GM23338 (cell line): Measurements from ENCODE around the gene CXCR1. TPM values are rescaled to one million over a fixed set of nuclear protein-coding genes. Genes with fewer than 3 reads are reported as not detected.

ENCODE experiments used
- EZH2 ChIP-seq: fragments of 200-600 bp; sonication (generic); IDR thresholded peaks from one replicate; pipeline ENCODE4 v1.8.0; 2017; ENCODE audit warnings: antibody characterized with exemption, mild to moderate bottlenecking, low read depth; ENCODE audit not compliant: unreplicated experiment
- POLR2AphosphoS5 ChIP-seq: IDR thresholded peaks from 2 replicates; pipeline ENCODE4 v1.6.1; 2016; ENCODE audit warnings: antibody characterized with exemption, low read depth
- REST ChIP-seq: IDR thresholded peaks from one replicate; pipeline ENCODE4 v1.6.1; 2018; ENCODE audit warnings: antibody characterized with exemption; ENCODE audit not compliant: unreplicated experiment
- STAT1 ChIP-seq: IDR thresholded peaks from one replicate; pipeline ENCODE4 v1.6.1; 2016; ENCODE audit warnings: antibody characterized with exemption; ENCODE audit not compliant: unreplicated experiment
- polyA plus RNA-seq: library from polyadenylated mRNA; unstranded; fragments of >200 nt; fragmentation: Nextera tagmentation; extraction: Ambion mirVana; gene quantifications from 2 replicates; pipeline ENCODE4 v1.2.1, GENCODE V29; 2016
- total RNA-seq: library from RNA; depleted of rRNA; stranded (reverse); fragments of >200 nt; shearing (Covaris generic); gene quantifications from 2 replicates; pipeline ENCODE4 v1.2.3, GENCODE V29; 2014
- TF ChIP-seq, protein P1 (sequence below): fragments of 250-450 bp; sonication (Bioruptor Pico); IDR thresholded peaks from 2 replicates; pipeline ENCODE4 v1.5.0; 2020; ENCODE audit warnings: mild to moderate bottlenecking, moderate library complexity
- TF ChIP-seq, protein P2 (sequence below): IDR thresholded peaks from 2 replicates; pipeline ENCODE4 v1.6.1; 2016; ENCODE audit warnings: antibody characterized with exemption

CXCR1 gene
- total and polyA plus RNA-seq, 2 experiments from 2014 or later, result not detected

GRCh38 chr2:218187296-218188015 lies 20.7 kb upstream of the CXCR1 start (continued):
- TF ChIP-seq, protein P1, sequence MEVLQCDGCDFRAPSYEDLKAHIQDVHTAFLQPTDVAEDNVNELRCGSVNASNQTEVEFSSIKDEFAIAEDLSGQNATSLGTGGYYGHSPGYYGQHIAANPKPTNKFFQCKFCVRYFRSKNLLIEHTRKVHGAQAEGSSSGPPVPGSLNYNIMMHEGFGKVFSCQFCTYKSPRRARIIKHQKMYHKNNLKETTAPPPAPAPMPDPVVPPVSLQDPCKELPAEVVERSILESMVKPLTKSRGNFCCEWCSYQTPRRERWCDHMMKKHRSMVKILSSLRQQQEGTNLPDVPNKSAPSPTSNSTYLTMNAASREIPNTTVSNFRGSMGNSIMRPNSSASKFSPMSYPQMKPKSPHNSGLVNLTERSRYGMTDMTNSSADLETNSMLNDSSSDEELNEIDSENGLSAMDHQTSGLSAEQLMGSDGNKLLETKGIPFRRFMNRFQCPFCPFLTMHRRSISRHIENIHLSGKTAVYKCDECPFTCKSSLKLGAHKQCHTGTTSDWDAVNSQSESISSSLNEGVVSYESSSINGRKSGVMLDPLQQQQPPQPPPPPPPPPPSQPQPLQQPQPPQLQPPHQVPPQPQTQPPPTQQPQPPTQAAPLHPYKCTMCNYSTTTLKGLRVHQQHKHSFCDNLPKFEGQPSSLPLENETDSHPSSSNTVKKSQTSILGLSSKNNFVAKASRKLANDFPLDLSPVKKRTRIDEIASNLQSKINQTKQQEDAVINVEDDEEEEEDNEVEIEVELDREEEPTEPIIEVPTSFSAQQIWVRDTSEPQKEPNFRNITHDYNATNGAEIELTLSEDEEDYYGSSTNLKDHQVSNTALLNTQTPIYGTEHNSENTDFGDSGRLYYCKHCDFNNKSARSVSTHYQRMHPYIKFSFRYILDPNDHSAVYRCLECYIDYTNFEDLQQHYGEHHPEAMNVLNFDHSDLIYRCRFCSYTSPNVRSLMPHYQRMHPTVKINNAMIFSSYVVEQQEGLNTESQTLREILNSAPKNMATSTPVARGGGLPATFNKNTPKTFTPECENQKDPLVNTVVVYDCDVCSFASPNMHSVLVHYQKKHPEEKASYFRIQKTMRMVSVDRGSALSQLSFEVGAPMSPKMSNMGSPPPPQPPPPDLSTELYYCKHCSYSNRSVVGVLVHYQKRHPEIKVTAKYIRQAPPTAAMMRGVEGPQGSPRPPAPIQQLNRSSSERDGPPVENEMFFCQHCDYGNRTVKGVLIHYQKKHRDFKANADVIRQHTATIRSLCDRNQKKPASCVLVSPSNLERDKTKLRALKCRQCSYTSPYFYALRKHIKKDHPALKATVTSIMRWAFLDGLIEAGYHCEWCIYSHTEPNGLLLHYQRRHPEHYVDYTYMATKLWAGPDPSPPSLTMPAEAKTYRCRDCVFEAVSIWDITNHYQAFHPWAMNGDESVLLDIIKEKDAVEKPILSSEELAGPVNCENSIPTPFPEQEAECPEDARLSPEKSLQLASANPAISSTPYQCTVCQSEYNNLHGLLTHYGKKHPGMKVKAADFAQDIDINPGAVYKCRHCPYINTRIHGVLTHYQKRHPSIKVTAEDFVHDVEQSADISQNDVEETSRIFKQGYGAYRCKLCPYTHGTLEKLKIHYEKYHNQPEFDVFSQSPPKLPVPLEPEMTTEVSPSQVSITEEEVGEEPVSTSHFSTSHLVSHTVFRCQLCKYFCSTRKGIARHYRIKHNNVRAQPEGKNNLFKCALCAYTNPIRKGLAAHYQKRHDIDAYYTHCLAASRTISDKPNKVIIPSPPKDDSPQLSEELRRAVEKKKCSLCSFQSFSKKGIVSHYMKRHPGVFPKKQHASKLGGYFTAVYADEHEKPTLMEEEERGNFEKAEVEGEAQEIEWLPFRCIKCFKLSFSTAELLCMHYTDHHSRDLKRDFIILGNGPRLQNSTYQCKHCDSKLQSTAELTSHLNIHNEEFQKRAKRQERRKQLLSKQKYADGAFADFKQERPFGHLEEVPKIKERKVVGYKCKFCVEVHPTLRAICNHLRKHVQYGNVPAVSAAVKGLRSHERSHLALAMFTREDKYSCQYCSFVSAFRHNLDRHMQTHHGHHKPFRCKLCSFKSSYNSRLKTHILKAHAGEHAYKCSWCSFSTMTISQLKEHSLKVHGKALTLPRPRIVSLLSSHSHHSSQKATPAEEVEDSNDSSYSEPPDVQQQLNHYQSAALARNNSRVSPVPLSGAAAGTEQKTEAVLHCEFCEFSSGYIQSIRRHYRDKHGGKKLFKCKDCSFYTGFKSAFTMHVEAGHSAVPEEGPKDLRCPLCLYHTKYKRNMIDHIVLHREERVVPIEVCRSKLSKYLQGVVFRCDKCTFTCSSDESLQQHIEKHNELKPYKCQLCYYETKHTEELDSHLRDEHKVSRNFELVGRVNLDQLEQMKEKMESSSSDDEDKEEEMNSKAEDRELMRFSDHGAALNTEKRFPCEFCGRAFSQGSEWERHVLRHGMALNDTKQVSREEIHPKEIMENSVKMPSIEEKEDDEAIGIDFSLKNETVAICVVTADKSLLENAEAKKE (CRISPR knock-in tag), result no peak
- TF ChIP-seq, protein P2, sequence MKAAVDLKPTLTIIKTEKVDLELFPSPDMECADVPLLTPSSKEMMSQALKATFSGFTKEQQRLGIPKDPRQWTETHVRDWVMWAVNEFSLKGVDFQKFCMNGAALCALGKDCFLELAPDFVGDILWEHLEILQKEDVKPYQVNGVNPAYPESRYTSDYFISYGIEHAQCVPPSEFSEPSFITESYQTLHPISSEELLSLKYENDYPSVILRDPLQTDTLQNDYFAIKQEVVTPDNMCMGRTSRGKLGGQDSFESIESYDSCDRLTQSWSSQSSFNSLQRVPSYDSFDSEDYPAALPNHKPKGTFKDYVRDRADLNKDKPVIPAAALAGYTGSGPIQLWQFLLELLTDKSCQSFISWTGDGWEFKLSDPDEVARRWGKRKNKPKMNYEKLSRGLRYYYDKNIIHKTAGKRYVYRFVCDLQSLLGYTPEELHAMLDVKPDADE, result no peak
- TF ChIP-seq REST (no peak), STAT1 (no peak), POLR2AphosphoS5 (no peak), EZH2 (no peak)
